ENCODE data around the gene MAPK14. TPM values are rescaled to one million over a fixed set of nuclear protein-coding genes. Genes with fewer than 3 reads are reported as not detected.

The MAPK14 gene
- total and polyA plus RNA-seq, 12 donors = 11.3 to 119 (median 49.3) TPM

DNA sequence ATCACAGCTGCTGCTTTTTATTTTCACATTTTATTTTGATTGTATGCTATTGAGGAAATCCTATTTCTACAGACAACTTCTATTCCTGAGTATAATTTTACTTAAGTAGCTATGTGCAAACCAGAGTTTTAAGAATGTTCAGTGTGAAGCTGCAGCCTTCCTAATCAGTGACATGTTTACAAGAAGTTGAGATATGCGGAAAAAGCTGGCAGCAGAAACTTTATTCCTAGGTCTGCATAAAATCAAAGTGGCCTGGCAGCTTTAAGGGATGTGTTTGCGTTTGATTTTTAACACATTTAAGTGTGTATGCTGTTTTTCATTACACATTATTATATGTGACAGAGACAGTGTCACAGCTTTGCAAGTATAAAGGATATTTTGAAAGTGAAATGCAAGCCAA is 26.3 kb downstream of the MAPK14 start:
- peaks cover 0 to 6% of the 10 kb centered on the region in 2 donors for H3K36me3 ChIP-seq (replicated peaks in 1 of 2)
- no peak for TF ChIP-seq POLR2A (IDR thresholded peaks at IDR 0.05)
- no peak for TF ChIP-seq CTCF (IDR thresholded peaks at IDR 0.05)
- H3K27ac ChIP-seq = no peak overlapping the region
- intact Hi-C loops (cut with DNase I) = no loop called here
- DNase-seq = no peak
- no peaks in the 10 kb centered on the region for H3K27me3 ChIP-seq
- no peaks in the 10 kb centered on the region for H3K9me3 ChIP-seq (replicated peaks in 1 of 3)
- WGBS, 4 donors = 69 to 85% (median 81%) methylated on average over 2 of the region's 2 CpGs
- H3K4me3 ChIP-seq = no peak overlapping the region
- peaks cover 0 to 42% of the 10 kb centered on the region in 2 donors for H3K4me1 ChIP-seq (replicated peaks in 1 of 2)

GRCh38 chr6:36054415-36054814 is 26.8 kb downstream of the MAPK14 start:
- TF ChIP-seq POLR2A (IDR thresholded peaks at IDR 0.05) = no peak
- no peak for TF ChIP-seq CTCF (IDR thresholded peaks at IDR 0.05)
- H3K27me3 ChIP-seq = no peaks in the 10 kb centered on the region
- intact Hi-C loops (cut with DNase I) = no loop called here
- H3K4me1 ChIP-seq (replicated peaks in 1 of 2) = peaks cover 0 to 42% of the 10 kb centered on the region in 2 donors
- no peak overlapping the region for H3K4me3 ChIP-seq
- no peak for DNase-seq
- WGBS, 4 donors = 89 to 92% (median 90%) methylated on average over 2 of the region's 2 CpGs
- no peak overlapping the region for H3K27ac ChIP-seq
- H3K9me3 ChIP-seq (replicated peaks in 1 of 3) = no peaks in the 10 kb centered on the region
- peaks cover 0 to 6% of the 10 kb centered on the region in 2 donors for H3K36me3 ChIP-seq (replicated peaks in 1 of 2)

DNA sequence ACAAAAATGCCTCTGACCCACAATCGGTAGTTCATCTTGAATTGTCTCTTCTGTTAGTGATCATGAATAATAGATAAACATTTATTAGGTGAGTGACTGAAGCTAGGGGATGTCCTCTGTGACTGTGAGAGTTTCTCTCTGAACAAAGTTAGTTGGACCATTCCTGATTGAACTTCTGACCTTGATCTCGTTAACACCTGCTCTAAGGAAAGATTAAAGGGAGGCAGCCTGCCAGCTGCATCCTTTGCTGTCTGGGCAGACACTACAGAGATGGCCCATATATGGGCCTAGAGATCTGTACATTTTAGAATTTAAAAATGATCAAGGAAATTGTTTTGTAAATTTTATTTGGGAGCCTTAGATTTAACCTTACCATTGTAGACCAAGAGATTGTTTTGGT is 27.3 kb downstream of the MAPK14 start:
- WGBS, 4 donors = 39 to 56% (median 47%) methylated on average over 2 of the region's 2 CpGs
- Histone ChIP-seq H3K36me3 (replicated peaks in 1 of 2) (peaks cover 0 to 6% of the 10 kb centered on the region in 2 donors), H3K27me3 (no peaks in the 10 kb centered on the region), H3K4me1 (replicated peaks in 1 of 2) (peaks cover 0 to 42% of the 10 kb centered on the region in 2 donors), H3K4me3 (no peak overlapping the region), H3K9me3 (replicated peaks in 1 of 3) (no peaks in the 10 kb centered on the region), H3K27ac (no peak overlapping the region)
- no peak for DNase-seq
- TF ChIP-seq CTCF (IDR thresholded peaks at IDR 0.05) = no peak
- no peak for TF ChIP-seq POLR2A (IDR thresholded peaks at IDR 0.05)
- intact Hi-C loops (cut with DNase I) = no loop called here

DNA sequence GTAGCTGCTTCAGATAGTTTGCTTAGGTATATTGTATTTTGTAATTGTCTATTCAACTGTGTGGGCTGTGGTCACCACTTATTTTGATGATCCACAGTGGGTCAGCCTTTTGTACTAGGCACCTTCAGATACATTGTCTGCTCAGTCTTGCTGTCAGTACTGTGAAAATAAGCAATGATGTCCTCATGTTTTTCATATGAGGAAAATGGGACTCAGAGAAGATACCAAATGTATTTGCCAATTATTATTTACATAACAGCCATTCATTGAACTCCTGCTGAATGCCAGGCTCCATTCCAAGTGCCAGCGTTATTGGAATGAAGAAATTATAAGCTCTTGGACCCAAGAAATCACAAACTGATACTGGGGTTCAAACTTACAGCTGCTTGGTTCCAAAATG is 28.6 kb downstream of the MAPK14 start:
- Histone ChIP-seq H3K27me3 (no peaks in the 10 kb centered on the region), H3K9me3 (replicated peaks in 1 of 3) (no peaks in the 10 kb centered on the region), H3K36me3 (replicated peaks in 1 of 2) (peaks cover 0 to 6% of the 10 kb centered on the region in 2 donors), H3K4me1 (replicated peaks in 1 of 2) (peaks cover 0 to 41% of the 10 kb centered on the region in 2 donors), H3K4me3 (no peak overlapping the region), H3K27ac (no peak overlapping the region)
- intact Hi-C loops (cut with DNase I) = no loop called here
- DNase-seq = no peak
- 53 to 88% (median 60%) methylated on average over 1 of the region's 1 CpG for WGBS, 4 donors
- TF ChIP-seq CTCF (IDR thresholded peaks at IDR 0.05) (no peak), POLR2A (IDR thresholded peaks at IDR 0.05) (no peak)
